Esophagus muscularis mucosa (tissue), 4 donors: ENCODE measurements around the gene ANKRD11.

Source experiments
- CTCF ChIP-seq, 3 experiments: fragments of 200-600 bp in 2 of 3; fragments of 450-650 bp in 1 of 3; sonication (generic) in 2 of 3; IDR thresholded peaks; one replicate each; pipeline ENCODE4 v1.5.1; 2017 to 2019; ENCODE audit warnings: antibody characterized with exemption in 3 of 3, mild to moderate bottlenecking in 2 of 3, moderate library complexity in 1 of 3
- EP300 ChIP-seq: sonication (generic); formaldehyde crosslinking; IDR thresholded peaks from one replicate; pipeline ENCODE4 v1.6.1; 2017; ENCODE audit warnings: antibody characterized with exemption
- POLR2AphosphoS5 ChIP-seq, 2 donors: sonication (generic); formaldehyde crosslinking; IDR thresholded peaks; one replicate each; pipeline ENCODE4 v1.6.1; 2017; ENCODE audit warnings: antibody characterized with exemption in 2 of 2

GRCh38 chr16:89357055-89357816 is 133.1 kb downstream of the ANKRD11 start:
- TF ChIP-seq CTCF (IDR thresholded peaks at IDR 0.05) (no peak), POLR2AphosphoS5 (IDR thresholded peaks at IDR 0.05) (no peak), EP300 (no peak)
